Hepatocyte (in vitro differentiated cells): ENCODE measurements around the gene DLG2.
"Not testable (repeated sequence)": the region's sequence is repeated elsewhere in the genome, so short reads cannot be mapped to it uniquely, and the experiment has no call there.

ENCODE experiments used
- CTCF ChIP-seq: fragments of 200-600 bp; sonication (generic); IDR thresholded peaks from 2 replicates; pipeline ENCODE4 v1.5.1; 2016; ENCODE audit warnings: antibody characterized with exemption, mild to moderate bottlenecking; ENCODE audit not compliant: poor library complexity
- EZH2 ChIP-seq: fragments of 200-600 bp; sonication (generic); IDR thresholded peaks from 2 replicates; pipeline ENCODE4 v1.6.1; 2016; ENCODE audit warnings: antibody characterized with exemption, mild to moderate bottlenecking, borderline replicate concordance

GRCh38 chr11:85340846-85341245, 286.3 kb downstream of the DLG2 start:
- not testable (repeated sequence) for TF ChIP-seq CTCF, EZH2
